GF-D8 (cell line): ENCODE measurements around the gene NCS1.

Experiments
- DNase-seq: peaks from one replicate; lab custom pipeline; 2025; lab: John Stamatoyannopoulos, UW

NCS1 gene

GRCh38 chr9:130147910-130148309 lies 24.3 kb upstream of the NCS1 start:
- no peak for DNase-seq

- DNase-seq, result no peak
Observed at GRCh38 chr9:130149031-130149430, 23.2 kb upstream of the NCS1 start.

DNA sequence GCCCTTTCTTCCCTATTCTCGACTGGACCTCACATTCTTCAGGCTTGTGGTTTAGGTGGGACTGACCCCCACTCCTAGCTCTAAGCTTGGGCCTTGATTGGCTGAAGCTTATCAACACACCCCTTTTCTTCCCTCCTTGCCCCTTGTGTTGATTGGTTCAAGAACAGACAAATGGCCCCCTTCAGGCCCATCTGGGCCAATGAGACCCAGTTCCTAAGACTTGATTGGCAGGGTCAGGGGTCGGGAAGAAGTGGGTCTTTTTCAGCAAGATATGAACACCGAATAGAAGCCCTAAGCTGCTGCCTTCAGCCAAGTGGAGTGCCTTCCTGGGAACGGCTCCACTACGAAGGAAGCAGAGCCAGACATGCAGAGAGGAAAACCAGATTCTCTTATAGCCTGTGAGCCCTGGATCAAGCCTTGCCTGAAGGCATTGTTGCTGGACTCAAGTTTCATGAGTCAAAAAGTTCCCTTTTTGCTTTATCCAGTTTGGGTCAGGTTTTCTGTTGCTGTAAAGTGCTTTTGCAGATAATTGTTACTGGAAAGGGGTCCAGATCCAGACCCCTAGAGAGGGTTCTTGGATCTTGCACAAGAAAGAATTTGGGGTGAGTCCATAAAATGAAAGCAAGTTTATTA lies 22.4 kb upstream of the NCS1 start:
- DNase-seq, result no peak

- no peak for DNase-seq
Observed at GRCh38 chr9:130150779-130151382, 21.3 kb upstream of the NCS1 start.

DNA sequence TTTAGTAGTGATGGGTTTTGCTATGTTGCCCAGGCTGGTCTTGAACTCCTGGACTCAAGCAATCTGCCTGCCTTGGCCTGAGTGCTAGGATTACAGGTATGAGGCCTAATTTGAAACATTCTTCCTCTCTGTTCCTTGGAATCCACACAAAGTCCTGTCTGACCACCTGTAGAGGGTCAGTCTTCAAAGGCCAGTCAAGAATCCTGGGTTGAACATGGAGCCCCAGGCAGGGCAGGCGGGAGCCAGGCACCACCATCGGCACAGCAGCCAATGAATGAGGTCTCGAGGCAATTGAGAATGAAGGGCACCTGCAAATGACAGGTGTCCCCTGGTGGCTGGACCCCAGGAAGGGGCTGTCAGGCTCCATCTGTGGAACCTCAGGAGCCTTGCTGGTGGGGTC lies 17.4 kb upstream of the NCS1 start:
- no peak for DNase-seq

DNA sequence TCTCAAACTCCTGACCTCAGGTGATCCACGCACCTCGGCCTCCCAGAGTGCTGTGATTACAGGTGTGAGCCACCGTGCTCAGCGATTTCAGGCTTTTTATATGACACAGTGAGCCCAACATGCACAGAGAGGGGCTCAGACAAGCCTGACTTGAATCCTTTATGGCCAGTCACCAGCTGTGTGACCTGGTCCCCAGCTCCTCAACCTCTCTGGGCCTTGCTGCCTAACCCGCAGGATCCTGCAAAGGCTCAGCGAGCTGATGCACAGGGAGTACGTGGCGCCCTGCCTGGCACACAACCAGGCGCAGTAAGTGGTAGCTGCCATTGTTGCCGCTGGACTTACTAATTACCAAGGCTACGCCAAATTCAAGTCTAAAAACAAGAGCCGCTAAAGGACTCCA lies 16.6 kb upstream of the NCS1 start:
- no peak for DNase-seq

DNA sequence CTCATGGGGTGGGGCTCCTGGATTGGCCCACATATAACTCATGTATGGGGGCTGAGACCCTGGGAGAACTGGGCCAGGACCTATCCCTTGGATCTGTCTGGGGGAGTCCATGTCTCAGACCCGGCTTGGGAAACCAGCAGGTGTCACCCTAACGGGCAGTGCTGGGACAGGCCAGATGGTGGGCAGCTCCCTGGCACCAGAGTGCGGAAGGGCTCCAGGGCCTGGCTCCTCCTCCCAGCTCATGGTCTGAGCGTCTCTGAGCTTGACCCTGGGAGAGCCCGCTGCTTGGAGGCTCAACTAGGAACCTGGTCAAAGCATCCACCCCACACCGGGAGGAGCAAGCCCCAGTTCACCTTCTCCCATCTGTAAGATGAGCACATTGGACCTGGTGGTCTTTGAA lies 15.5 kb upstream of the NCS1 start:
- DNase-seq, result no peak

DNA sequence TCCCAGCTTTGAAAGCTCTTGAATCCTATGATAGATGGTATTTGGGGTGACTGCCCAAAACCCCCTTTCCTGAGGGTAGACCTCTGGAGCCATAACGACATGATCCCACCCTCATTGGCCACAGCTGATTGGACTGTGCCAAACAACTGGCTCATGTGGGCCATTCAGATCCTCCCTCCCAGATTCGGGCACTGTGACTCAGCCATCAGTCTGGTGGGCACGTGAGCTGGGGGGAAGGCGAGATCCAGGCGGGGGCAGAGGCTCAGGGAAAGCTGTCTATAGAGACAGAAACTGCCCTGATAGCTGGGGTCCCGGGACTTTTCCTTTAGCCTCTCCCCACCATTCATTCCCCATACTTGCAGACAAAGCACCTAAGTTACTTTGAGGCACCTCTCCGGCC lies 15.1 kb upstream of the NCS1 start:
- DNase-seq, result no peak

- DNase-seq, result no peak
Observed at GRCh38 chr9:130158001-130158400, 14.2 kb upstream of the NCS1 start.

DNA sequence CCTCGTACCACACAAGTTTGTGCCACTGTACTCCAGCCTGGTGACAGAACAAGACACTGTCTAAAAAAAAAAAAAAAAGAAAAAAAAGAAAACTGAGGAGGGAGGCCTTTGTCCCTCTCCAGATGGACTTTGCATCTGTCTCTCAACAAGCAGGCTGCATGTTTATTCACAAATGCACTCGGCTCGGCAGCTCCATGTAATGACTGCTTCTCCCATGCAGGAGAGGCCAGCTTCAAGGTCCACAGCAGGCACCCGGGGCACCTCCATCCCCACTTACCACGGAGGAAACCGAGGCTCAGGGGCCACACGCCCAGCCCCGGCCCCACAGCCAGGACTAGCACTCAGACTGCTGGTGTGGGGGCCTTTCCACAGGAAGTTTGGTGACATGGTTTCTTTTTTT lies 13.1 kb upstream of the NCS1 start:
- DNase-seq, result no peak

DNA sequence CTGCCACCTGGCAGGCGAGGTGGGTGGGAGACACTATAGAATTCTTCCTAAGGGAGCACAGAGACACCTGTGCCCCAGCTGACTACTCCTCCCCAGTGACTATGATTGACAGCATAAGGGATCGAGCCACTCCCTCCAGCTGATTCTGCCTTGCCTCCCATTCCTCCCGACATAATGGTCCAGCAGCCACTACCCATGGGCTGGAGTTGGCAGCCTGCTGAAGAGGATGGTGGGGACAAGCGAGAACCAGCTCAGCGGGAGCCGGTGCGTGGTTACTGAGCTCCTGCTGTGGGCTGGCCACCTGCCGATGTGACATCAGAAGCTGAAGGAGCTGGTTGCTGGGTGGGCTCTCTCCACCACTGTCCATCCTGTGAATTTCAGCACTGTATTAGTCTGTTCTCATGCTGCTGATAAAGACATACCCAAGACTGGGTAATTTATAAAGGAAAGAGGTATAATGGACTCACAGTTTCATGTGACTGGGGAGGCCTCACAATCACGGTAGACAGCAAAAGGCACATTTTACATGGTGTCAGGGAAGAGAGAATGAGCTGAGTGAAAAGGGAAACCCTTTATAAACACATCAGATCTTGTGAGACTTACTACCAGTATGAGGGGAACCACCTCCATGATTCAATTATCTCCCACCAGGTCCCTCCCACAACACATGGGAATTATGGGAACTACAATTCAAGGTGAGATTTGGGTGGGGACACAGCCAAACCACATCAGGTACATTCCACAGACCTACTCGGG lies 12.1 kb upstream of the NCS1 start:
- DNase-seq, result no peak

- DNase-seq, result no peak
Observed at GRCh38 chr9:130160862-130161470, 11.2 kb upstream of the NCS1 start.

DNA sequence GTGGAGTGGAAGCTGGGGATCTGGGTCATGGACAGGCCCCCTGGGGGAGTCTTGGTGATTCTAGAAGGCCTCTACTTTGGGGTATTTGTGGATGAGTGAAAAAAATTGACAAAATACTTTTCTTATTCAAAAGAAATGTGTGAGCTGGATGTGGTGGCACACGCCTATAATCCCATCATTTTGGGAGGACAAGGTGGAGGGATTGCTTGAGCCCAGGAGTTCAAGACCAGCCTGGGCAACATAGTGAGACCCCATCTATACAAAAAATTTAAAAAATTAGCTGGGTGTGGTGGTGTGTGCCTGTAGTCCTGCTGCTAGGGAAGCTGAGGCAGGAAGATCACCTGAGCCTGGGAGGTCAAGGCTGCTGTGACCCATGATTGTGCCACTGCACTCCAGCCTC lies 6.6 kb upstream of the NCS1 start:
- no peak for DNase-seq

DNA sequence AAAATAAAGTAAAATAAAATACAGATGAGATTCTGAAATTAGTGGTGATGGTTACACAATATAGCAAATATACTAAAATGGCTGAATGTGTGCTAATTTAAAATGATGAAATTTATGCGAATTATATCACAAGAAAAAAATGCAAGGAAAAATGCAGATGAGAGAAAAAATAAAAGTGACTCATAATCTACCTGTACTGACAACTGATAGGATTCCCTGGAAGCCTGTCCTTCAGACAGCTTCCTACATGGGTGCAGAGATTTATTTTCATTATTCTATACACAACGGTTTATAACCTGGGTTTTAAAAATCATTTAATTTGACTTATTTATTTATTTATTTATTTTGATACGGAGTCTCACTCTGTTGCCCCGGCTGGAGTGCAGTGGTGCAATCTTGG lies 5.8 kb upstream of the NCS1 start:
- DNase-seq, result no peak

DNA sequence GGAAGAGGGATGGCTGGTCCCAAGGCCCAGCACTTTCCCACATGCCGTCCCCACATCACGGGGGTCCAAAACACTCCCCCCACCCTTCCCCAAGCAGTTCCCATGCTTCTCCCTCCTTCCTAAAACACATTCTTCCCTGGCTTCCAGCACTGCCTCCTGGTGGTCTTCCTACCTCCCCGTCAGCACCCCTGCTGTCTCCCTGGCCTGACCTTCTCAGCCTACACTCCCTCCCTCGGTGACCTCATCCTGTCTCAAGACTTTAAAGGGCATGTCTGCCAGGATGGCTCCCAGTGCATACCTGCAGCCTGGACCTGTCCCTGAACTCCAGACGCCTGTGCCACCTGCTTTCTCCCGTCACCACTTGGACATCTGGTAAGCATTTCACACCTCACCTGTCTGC lies 4.3 kb upstream of the NCS1 start:
- DNase-seq, result no peak

DNA sequence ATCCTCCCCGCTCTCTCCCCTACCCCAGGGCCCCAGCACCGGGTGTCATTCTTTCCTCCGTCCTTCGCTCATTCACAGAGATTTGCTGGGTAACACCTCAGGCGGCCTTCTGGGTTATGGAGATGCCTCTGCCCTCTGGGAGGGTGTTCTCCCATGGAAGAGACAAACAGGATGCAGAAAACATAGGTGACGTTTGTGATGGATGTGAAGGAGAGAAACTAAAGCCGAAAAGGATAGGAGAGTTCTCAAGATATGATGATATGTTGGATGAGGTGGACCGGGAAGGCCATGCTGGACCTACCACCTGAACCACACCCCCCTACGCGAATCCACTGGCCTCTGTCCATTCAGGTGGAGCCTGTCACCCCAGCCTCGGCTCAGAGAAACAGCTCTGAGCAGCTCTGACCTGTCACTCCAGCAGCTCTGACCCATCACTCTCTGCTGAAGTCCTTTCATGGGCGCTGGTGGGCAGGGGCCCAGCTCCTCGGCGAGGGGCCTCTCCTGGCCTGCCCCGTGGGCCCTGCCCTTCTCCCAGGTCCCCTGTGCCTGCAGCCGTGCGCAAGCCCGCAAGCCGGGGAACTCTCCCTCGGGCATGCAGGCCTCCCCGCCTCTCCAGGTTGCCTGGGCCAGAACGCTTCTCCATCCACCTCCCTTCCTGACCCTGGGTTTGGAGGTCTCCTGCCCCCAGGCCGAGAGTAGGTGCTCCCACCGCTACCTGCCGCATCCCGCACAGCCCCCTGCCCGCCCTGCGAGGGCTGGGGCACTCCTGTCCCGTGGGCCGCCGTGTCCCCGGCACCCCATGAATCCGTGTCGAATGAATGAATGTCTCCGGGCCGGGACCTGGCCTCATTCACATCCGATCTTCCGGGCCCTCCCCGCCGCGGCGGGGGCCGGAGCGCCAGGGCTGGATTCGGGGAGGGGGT lies 717 bp upstream of the NCS1 start:
- no peak for DNase-seq

GRCh38 chr9:130172858-130173665 lies 858 bp downstream of the NCS1 start:
- DNase-seq, result no peak

GRCh38 chr9:130173666-130173983 lies 1.4 kb downstream of the NCS1 start:
- no peak for DNase-seq

- DNase-seq, result no peak
Observed at GRCh38 chr9:130174025-130174424, 1.8 kb downstream of the NCS1 start.

DNA sequence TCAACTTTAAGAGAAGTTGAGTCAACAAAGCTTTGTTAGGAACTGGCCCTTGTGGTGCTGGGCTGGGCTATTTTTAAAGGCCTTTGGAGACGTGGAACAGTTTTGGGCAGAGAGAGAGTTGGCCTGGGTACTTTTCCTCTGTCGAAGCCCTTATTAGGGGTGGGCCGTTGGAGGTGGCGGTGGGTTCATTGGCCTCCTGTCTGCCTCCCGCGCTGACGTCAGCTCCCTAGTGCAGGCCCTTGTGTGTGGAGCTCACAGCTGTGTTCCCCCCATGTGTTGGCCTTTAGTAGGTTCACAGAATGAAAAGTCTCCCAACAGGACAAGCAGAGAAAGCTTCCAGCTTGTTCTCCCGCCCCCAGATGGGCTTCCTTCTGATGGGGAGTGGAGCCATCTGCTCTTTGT lies 2.7 kb downstream of the NCS1 start:
- DNase-seq, result no peak

GRCh38 chr9:130175355-130175754 lies 3.2 kb downstream of the NCS1 start:
- no peak for DNase-seq
